ENCODE results near the gene COX6B2.

COX6B2 gene

DNA sequence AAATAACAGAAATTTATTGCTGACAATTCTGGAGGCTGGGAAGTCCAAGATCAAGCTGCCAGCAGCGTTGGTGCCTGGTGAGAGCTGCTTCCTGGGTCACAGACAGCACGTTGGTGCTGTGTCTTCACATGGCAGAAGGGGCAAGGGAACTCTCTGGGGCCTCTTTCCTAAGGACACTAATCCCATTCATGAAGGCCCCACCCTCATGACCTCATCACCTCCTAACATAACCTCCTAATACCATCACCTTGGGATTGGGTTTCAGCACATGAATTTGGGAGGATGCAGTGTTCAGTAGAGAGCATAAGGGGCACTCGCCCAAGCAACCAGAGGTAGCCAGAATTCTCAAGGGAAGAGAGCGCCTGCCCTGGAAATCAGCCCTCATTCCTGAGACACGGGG lies 45.1 kb downstream of the COX6B2 start:
- H3K4me3 ChIP-seq (ENCODE audit: low read length) = no peak overlapping the region
- TF ChIP-seq EZH2phosphoT487 (IDR thresholded peaks at IDR 0.05; ENCODE audit: low read length) (no peak), EZH2 (optimal IDR thresholded peaks at IDR 0.05; ENCODE audit: low read depth, low read length) (no peak)
- TF ChIP-seq, protein P1, sequence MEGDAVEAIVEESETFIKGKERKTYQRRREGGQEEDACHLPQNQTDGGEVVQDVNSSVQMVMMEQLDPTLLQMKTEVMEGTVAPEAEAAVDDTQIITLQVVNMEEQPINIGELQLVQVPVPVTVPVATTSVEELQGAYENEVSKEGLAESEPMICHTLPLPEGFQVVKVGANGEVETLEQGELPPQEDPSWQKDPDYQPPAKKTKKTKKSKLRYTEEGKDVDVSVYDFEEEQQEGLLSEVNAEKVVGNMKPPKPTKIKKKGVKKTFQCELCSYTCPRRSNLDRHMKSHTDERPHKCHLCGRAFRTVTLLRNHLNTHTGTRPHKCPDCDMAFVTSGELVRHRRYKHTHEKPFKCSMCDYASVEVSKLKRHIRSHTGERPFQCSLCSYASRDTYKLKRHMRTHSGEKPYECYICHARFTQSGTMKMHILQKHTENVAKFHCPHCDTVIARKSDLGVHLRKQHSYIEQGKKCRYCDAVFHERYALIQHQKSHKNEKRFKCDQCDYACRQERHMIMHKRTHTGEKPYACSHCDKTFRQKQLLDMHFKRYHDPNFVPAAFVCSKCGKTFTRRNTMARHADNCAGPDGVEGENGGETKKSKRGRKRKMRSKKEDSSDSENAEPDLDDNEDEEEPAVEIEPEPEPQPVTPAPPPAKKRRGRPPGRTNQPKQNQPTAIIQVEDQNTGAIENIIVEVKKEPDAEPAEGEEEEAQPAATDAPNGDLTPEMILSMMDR (IDR thresholded peaks at IDR 0.05; ENCODE audit: low read length) = no peak
- no peak overlapping the region for H2AFZ ChIP-seq (ENCODE audit: low read length)
- H3K36me3 ChIP-seq (replicated peaks; ENCODE audit: insufficient read depth, low read length) = no peaks in the 10 kb centered on the region
- H3F3A ChIP-seq (ENCODE audit: insufficient read depth, low read length) = peaks cover 12% of the 10 kb centered on the region
- no peak overlapping the region for H3K4me2 ChIP-seq (ENCODE audit: low read depth, low read length)
- H3K4me1 ChIP-seq (ENCODE audit: low read length) = peaks cover 14% of the 10 kb centered on the region
- H3K27me3 ChIP-seq (replicated peaks; ENCODE audit: insufficient read depth, low read length) = no peaks in the 10 kb centered on the region
- no peak overlapping the region; the same call in 1 of the 2 replicates for H3K27ac ChIP-seq (ENCODE audit: low read length)
- H3K9me3 ChIP-seq (replicated peaks; ENCODE audit: insufficient read depth, low read length) = no peaks in the 10 kb centered on the region
- no peak overlapping the region for H3K9ac ChIP-seq (ENCODE audit: low read length)
- no peak for DNase-seq
- peaks cover 5% of the 10 kb centered on the region; the same call in 1 of the 2 replicates for H3K79me2 ChIP-seq (ENCODE audit: low read length)
- H3K9me2 ChIP-seq (replicated peaks; ENCODE audit: insufficient read depth, low read length) = no peaks in the 10 kb centered on the region
- no peaks in the 10 kb centered on the region for H4K20me1 ChIP-seq (ENCODE audit: insufficient read depth, low read length)

GRCh38 chr19:55308281-55308680 lies 46.2 kb downstream of the COX6B2 start:
- Histone ChIP-seq H3K36me3 (replicated peaks; ENCODE audit: insufficient read depth, low read length) (no peaks in the 10 kb centered on the region), H3K9me3 (replicated peaks; ENCODE audit: insufficient read depth, low read length) (no peaks in the 10 kb centered on the region), H3K4me2 (ENCODE audit: low read depth, low read length) (peak overlapping the region; percentile 73), H3K4me1 (ENCODE audit: low read length) (peaks cover 14% of the 10 kb centered on the region), H3K79me2 (ENCODE audit: low read length) (peaks cover 5% of the 10 kb centered on the region; the same call in 1 of the 2 replicates), H3K27me3 (replicated peaks; ENCODE audit: insufficient read depth, low read length) (no peaks in the 10 kb centered on the region), H3F3A (ENCODE audit: insufficient read depth, low read length) (peaks cover 12% of the 10 kb centered on the region), H3K4me3 (ENCODE audit: low read length) (peak overlapping the region; percentile 53), H3K9me2 (replicated peaks; ENCODE audit: insufficient read depth, low read length) (no peaks in the 10 kb centered on the region), H3K9ac (ENCODE audit: low read length) (peak overlapping the region; percentile 80), H2AFZ (ENCODE audit: low read length) (0 out of 2 replicates have a peak overlapping the region, but pooled peaks have one; percentile 27), H4K20me1 (ENCODE audit: insufficient read depth, low read length) (no peaks in the 10 kb centered on the region), H3K27ac (ENCODE audit: low read length) (peak overlapping the region; percentile 91)
- peak; percentile 87 for DNase-seq
- no peak for TF ChIP-seq EZH2 (optimal IDR thresholded peaks at IDR 0.05; ENCODE audit: low read depth, low read length)
- TF ChIP-seq, protein P1 (IDR thresholded peaks at IDR 0.05; ENCODE audit: low read length) = no peak
- no peak for TF ChIP-seq EZH2phosphoT487 (IDR thresholded peaks at IDR 0.05; ENCODE audit: low read length)

DNA sequence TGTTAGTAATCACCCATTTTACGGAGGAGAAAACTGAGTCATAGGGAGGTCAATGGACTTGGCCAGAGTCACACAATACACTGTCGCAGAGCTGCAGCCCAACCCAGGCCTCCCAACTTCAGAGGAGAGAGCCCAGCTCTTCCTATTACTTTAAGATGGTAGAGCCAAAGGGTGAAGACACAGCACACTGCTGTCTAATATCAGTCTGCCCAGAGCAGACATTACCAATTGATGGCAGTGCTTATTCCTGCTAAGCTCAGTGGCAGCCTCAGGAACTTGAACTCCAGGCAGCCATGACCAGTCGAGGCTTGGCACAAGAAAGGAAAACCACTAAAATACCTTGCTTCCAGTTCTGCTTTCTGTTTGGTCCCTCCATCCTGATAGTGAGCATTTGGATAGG lies 47.8 kb downstream of the COX6B2 start:
- no peak overlapping the region for H2AFZ ChIP-seq (ENCODE audit: low read length)
- no peak for DNase-seq
- H3K9me3 ChIP-seq (replicated peaks; ENCODE audit: insufficient read depth, low read length) = no peaks in the 10 kb centered on the region
- peaks cover 9% of the 10 kb centered on the region; the same call in 1 of the 2 replicates for H3K79me2 ChIP-seq (ENCODE audit: low read length)
- H3K9me2 ChIP-seq (replicated peaks; ENCODE audit: insufficient read depth, low read length) = no peaks in the 10 kb centered on the region
- no peak for TF ChIP-seq EZH2 (optimal IDR thresholded peaks at IDR 0.05; ENCODE audit: low read depth, low read length)
- no peak for TF ChIP-seq EZH2phosphoT487 (IDR thresholded peaks at IDR 0.05; ENCODE audit: low read length)
- TF ChIP-seq, protein P1 (IDR thresholded peaks at IDR 0.05; ENCODE audit: low read length) = no peak
- no peaks in the 10 kb centered on the region for H3K36me3 ChIP-seq (replicated peaks; ENCODE audit: insufficient read depth, low read length)
- H3K27me3 ChIP-seq (replicated peaks; ENCODE audit: insufficient read depth, low read length) = no peaks in the 10 kb centered on the region
- no peak overlapping the region for H3K4me2 ChIP-seq (ENCODE audit: low read depth, low read length)
- no peak overlapping the region for H3K9ac ChIP-seq (ENCODE audit: low read length)
- no peak overlapping the region for H3K4me3 ChIP-seq (ENCODE audit: low read length)
- peaks cover 12% of the 10 kb centered on the region for H3F3A ChIP-seq (ENCODE audit: insufficient read depth, low read length)
- peaks cover 14% of the 10 kb centered on the region for H3K4me1 ChIP-seq (ENCODE audit: low read length)
- H4K20me1 ChIP-seq (ENCODE audit: insufficient read depth, low read length) = no peaks in the 10 kb centered on the region
- peak overlapping the region; percentile 91; the same call in 1 of the 2 replicates for H3K27ac ChIP-seq (ENCODE audit: low read length)

All from MM.1S (cell line).